ENCODE data around the gene KPNA4.
"Not testable (repeated sequence)": the region's sequence is repeated elsewhere in the genome, so short reads cannot be mapped to it uniquely, and the experiment has no call there.

KPNA4 gene

GRCh38 chr3:160573955-160574525, 8.7 kb upstream of the KPNA4 start:
- not testable (repeated sequence) for DNase-seq (ENCODE audit: low spot score)

- no peak for DNase-seq (ENCODE audit: low spot score)
These were observed 4.7 kb upstream of the KPNA4 start for GRCh38 chr3:160569894-160570652.

- DNase-seq (ENCODE audit: low spot score): no peak
These were observed 3.6 kb upstream of the KPNA4 start for GRCh38 chr3:160568989-160569388.

- no peak for DNase-seq (ENCODE audit: low spot score)
These were observed 2.4 kb upstream of the KPNA4 start for GRCh38 chr3:160567774-160568173.

- no peak for DNase-seq (ENCODE audit: low spot score)
These were observed 1.1 kb upstream of the KPNA4 start for GRCh38 chr3:160566499-160566898.

GRCh38 chr3:160564949-160565441, 376 bp downstream of the KPNA4 start:
- DNase-seq (ENCODE audit: low spot score): no peak

GRCh38 chr3:160564258-160564911, 986 bp downstream of the KPNA4 start:
- DNase-seq (ENCODE audit: low spot score): peak; percentile 35

- no peak for DNase-seq (ENCODE audit: low spot score)
These were observed 2.4 kb downstream of the KPNA4 start for GRCh38 chr3:160562952-160563351.

GRCh38 chr3:160557571-160557970, 7.8 kb downstream of the KPNA4 start:
- no peak for DNase-seq (ENCODE audit: low spot score)

- DNase-seq (ENCODE audit: low spot score): no peak
These were observed 9.2 kb downstream of the KPNA4 start for GRCh38 chr3:160556141-160556540.

GRCh38 chr3:160554980-160555379, 10.4 kb downstream of the KPNA4 start:
- DNase-seq (ENCODE audit: low spot score): no peak

- no peak for DNase-seq (ENCODE audit: low spot score)
These were observed 11.5 kb downstream of the KPNA4 start for GRCh38 chr3:160553827-160554226.

- DNase-seq (ENCODE audit: low spot score): no peak
These were observed 18.6 kb downstream of the KPNA4 start for GRCh38 chr3:160546727-160547126.

GRCh38 chr3:160545504-160545871, 19.9 kb downstream of the KPNA4 start:
- DNase-seq (ENCODE audit: low spot score): no peak

GRCh38 chr3:160544844-160545503, 20.4 kb downstream of the KPNA4 start:
- DNase-seq (ENCODE audit: low spot score): no peak

- DNase-seq (ENCODE audit: low spot score): no peak
These were observed 24.8 kb downstream of the KPNA4 start for GRCh38 chr3:160540551-160540950.

- DNase-seq (ENCODE audit: low spot score): no peak
These were observed 26.5 kb downstream of the KPNA4 start for GRCh38 chr3:160538895-160539294.

GRCh38 chr3:160537729-160538128, 27.6 kb downstream of the KPNA4 start:
- no peak for DNase-seq (ENCODE audit: low spot score)

- DNase-seq (ENCODE audit: low spot score): no peak
These were observed 33.0 kb downstream of the KPNA4 start for GRCh38 chr3:160532371-160532770.

- DNase-seq (ENCODE audit: low spot score): no peak
These were observed 34.1 kb downstream of the KPNA4 start for GRCh38 chr3:160531311-160531710.

GRCh38 chr3:160516391-160516790, 49.0 kb downstream of the KPNA4 start:
- DNase-seq (ENCODE audit: low spot score): not testable (repeated sequence)

- no peak for DNase-seq (ENCODE audit: low spot score)
These were observed 64.0 kb downstream of the KPNA4 start for GRCh38 chr3:160501325-160501724.

GRCh38 chr3:160498202-160498601, 67.2 kb downstream of the KPNA4 start:
- DNase-seq (ENCODE audit: low spot score): no peak

Data from Ammon's horn (tissue), 1 donor.